ENCODE measurements around the gene SNTG2.

The SNTG2 gene

GRCh38 chr2:926259-926793, 24.3 kb upstream of the SNTG2 start:
- DNase-seq (ENCODE audit: low read depth): no peak
- no peak overlapping the region for H3K4me3 ChIP-seq (ENCODE audit: low read depth, low read length)
- TF ChIP-seq, protein P1, sequence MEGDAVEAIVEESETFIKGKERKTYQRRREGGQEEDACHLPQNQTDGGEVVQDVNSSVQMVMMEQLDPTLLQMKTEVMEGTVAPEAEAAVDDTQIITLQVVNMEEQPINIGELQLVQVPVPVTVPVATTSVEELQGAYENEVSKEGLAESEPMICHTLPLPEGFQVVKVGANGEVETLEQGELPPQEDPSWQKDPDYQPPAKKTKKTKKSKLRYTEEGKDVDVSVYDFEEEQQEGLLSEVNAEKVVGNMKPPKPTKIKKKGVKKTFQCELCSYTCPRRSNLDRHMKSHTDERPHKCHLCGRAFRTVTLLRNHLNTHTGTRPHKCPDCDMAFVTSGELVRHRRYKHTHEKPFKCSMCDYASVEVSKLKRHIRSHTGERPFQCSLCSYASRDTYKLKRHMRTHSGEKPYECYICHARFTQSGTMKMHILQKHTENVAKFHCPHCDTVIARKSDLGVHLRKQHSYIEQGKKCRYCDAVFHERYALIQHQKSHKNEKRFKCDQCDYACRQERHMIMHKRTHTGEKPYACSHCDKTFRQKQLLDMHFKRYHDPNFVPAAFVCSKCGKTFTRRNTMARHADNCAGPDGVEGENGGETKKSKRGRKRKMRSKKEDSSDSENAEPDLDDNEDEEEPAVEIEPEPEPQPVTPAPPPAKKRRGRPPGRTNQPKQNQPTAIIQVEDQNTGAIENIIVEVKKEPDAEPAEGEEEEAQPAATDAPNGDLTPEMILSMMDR (IDR thresholded peaks at IDR 0.05; ENCODE audit: control insufficient read depth, extremely low read depth, insufficient read depth): no peak

GRCh38 chr2:926896-927295, 23.8 kb upstream of the SNTG2 start:
- TF ChIP-seq, protein P1 (IDR thresholded peaks at IDR 0.05; ENCODE audit: control insufficient read depth, extremely low read depth, insufficient read depth): no peak
- no peak overlapping the region for H3K4me3 ChIP-seq (ENCODE audit: low read depth, low read length)
- DNase-seq (ENCODE audit: low read depth): no peak

GRCh38 chr2:929011-929735, 21.5 kb upstream of the SNTG2 start:
- TF ChIP-seq, protein P1 (IDR thresholded peaks at IDR 0.05; ENCODE audit: control insufficient read depth, extremely low read depth, insufficient read depth): no peak
- no peak for DNase-seq (ENCODE audit: low read depth)
- no peak overlapping the region for H3K4me3 ChIP-seq (ENCODE audit: low read depth, low read length)

- TF ChIP-seq, protein P1 (IDR thresholded peaks at IDR 0.05; ENCODE audit: control insufficient read depth, extremely low read depth, insufficient read depth): no peak
Observed at GRCh38 chr2:929925-930324, 20.7 kb upstream of the SNTG2 start.

GRCh38 chr2:930935-931334, 19.7 kb upstream of the SNTG2 start:
- TF ChIP-seq, protein P1 (IDR thresholded peaks at IDR 0.05; ENCODE audit: control insufficient read depth, extremely low read depth, insufficient read depth): no peak
- no peak overlapping the region for H3K4me3 ChIP-seq (ENCODE audit: low read depth, low read length)
- no peak for DNase-seq (ENCODE audit: low read depth)

More at GRCh38 chr2:929925-930324, 20.7 kb upstream of the SNTG2 start:
- H3K4me3 ChIP-seq (ENCODE audit: low read depth, low read length): no peak overlapping the region
- DNase-seq (ENCODE audit: low read depth): no peak

DNA sequence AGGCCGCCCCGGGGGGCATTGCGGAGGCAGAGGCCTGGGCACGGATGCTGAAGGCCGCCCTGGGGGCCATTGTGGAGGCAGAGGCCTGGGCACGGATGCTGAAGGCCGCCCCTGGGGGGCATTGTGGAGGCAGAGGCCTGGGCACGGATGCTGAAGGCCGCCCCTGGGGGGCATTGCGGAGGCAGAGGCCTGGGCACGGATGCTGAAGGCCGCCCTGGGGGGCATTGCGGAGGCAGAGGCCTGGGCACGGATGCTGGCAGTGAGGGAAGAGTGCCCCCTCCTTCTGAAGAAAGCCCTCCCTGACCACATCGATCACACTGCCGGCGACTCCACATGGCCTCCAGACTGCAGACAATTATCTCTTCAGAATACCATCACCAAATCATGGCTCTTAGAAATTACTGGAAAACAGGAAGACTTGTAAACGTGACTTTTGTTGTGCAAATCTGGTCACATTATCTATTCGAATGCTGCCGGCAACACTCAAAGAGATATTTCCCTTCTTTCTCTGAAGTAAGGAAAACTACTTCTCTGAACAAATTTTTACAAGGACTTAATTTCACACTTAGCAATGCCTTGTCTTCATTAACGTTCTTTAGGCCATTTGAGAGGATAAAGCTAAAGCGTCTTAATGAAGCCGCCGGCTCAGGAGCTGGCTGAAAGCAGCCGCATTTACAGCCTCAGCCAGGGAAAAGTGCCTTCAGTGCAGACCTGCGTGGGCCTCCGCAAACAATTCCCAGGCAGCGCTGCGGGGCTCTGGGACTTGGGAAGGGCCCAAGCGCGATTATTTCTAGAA, 18.1 kb upstream of the SNTG2 start:
- no peak overlapping the region for H3K4me3 ChIP-seq (ENCODE audit: low read depth, low read length)
- DNase-seq (ENCODE audit: low read depth): no peak
- TF ChIP-seq, protein P1 (IDR thresholded peaks at IDR 0.05; ENCODE audit: control insufficient read depth, extremely low read depth, insufficient read depth): no peak

All from LNCaP clone FGC (cell line).